ENCODE data around the gene TNNI3K.

The TNNI3K gene

GRCh38 chr1:74434321-74434720 lies 199.1 kb downstream of the TNNI3K start:
- no peak for DNase-seq (ENCODE audit: low spot score)

- no peak for DNase-seq (ENCODE audit: low spot score)
Observed at GRCh38 chr1:74436078-74436477, 200.9 kb downstream of the TNNI3K start.

- DNase-seq (ENCODE audit: low spot score), result no peak
Observed at GRCh38 chr1:74437035-74437434, 201.8 kb downstream of the TNNI3K start.

GRCh38 chr1:74452035-74452434 lies 216.8 kb downstream of the TNNI3K start:
- no peak for DNase-seq (ENCODE audit: low spot score)

GRCh38 chr1:74453277-74453676 lies 218.1 kb downstream of the TNNI3K start:
- no peak for DNase-seq (ENCODE audit: low spot score)

- no peak for DNase-seq (ENCODE audit: low spot score)
Observed at GRCh38 chr1:74455390-74455789, 220.2 kb downstream of the TNNI3K start.

- no peak for DNase-seq (ENCODE audit: low spot score)
Observed at GRCh38 chr1:74457253-74457652, 222.1 kb downstream of the TNNI3K start.

- peak; percentile 44 for DNase-seq (ENCODE audit: low spot score)
Observed at GRCh38 chr1:74463333-74463988, 228.3 kb downstream of the TNNI3K start.

GRCh38 chr1:74464037-74464436 lies 228.8 kb downstream of the TNNI3K start:
- DNase-seq (ENCODE audit: low spot score), result no peak

GRCh38 chr1:74465193-74465681 lies 230.1 kb downstream of the TNNI3K start:
- no peak for DNase-seq (ENCODE audit: low spot score)

GRCh38 chr1:74467786-74468377 lies 232.7 kb downstream of the TNNI3K start:
- no peak for DNase-seq (ENCODE audit: low spot score)

- DNase-seq (ENCODE audit: low spot score), result peak; percentile 50
Observed at GRCh38 chr1:74468982-74469603, 233.9 kb downstream of the TNNI3K start.

GRCh38 chr1:74470251-74470650 lies 235.1 kb downstream of the TNNI3K start:
- DNase-seq (ENCODE audit: low spot score), result no peak

- no peak for DNase-seq (ENCODE audit: low spot score)
Observed at GRCh38 chr1:74470936-74471335, 235.7 kb downstream of the TNNI3K start.

- DNase-seq (ENCODE audit: low spot score), result no peak
Observed at GRCh38 chr1:74471470-74471869, 236.3 kb downstream of the TNNI3K start.

- DNase-seq (ENCODE audit: low spot score), result peak; percentile 13
Observed at GRCh38 chr1:74474585-74474984, 239.4 kb downstream of the TNNI3K start.

- DNase-seq (ENCODE audit: low spot score), result no peak
Observed at GRCh38 chr1:74478979-74479378, 243.8 kb downstream of the TNNI3K start.

GRCh38 chr1:74480068-74480467 lies 244.9 kb downstream of the TNNI3K start:
- DNase-seq (ENCODE audit: low spot score), result no peak

- DNase-seq (ENCODE audit: low spot score), result no peak
Observed at GRCh38 chr1:74481607-74482006, 246.4 kb downstream of the TNNI3K start.

- no peak for DNase-seq (ENCODE audit: low spot score)
Observed at GRCh38 chr1:74485622-74486021, 250.4 kb downstream of the TNNI3K start.

- no peak for DNase-seq (ENCODE audit: low spot score)
Observed at GRCh38 chr1:74486036-74486435, 250.8 kb downstream of the TNNI3K start.

- no peak for DNase-seq (ENCODE audit: low spot score)
Observed at GRCh38 chr1:74496669-74497068, 261.5 kb downstream of the TNNI3K start.

- DNase-seq (ENCODE audit: low spot score), result no peak
Observed at GRCh38 chr1:74498901-74499300, 263.7 kb downstream of the TNNI3K start.
